Amniotic epithelial cell (primary cell): Measurements from ENCODE around the gene IGFBP1.
"Not testable (repeated sequence)": the region's sequence is repeated elsewhere in the genome, so short reads cannot be mapped to it uniquely, and the experiment has no call there.

Experiments
- DNase-seq: peaks from one replicate; pipeline ENCODE4 v3.0.0-alpha.2; 2010; ENCODE audit warnings: low read depth

IGFBP1 gene

DNA sequence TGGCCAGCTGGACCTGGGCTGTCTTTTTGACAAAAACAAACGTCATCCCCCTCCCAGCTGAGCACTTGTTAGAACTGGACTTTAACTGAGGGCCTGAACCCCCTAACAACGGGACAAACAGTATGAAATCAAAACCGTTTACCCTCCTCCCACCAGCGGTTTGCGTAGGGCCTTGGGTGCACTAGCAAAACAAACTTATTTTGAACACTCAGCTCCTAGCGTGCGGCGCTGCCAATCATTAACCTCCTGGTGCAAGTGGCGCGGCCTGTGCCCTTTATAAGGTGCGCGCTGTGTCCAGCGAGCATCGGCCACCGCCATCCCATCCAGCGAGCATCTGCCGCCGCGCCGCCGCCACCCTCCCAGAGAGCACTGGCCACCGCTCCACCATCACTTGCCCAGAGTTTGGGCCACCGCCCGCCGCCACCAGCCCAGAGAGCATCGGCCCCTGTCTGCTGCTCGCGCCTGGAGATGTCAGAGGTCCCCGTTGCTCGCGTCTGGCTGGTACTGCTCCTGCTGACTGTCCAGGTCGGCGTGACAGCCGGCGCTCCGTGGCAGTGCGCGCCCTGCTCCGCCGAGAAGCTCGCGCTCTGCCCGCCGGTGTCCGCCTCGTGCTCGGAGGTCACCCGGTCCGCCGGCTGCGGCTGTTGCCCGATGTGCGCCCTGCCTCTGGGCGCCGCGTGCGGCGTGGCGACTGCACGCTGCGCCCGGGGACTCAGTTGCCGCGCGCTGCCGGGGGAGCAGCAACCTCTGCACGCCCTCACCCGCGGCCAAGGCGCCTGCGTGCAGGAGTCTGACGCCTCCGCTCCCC, at the start of gene IGFBP1:
IGFBP1 (plus strand) TSS at position 304 of the 808 bp plus-strand sequence; CDS start at position 469, 165 bp downstream.
- DNase-seq, result peak; percentile 31

DNA sequence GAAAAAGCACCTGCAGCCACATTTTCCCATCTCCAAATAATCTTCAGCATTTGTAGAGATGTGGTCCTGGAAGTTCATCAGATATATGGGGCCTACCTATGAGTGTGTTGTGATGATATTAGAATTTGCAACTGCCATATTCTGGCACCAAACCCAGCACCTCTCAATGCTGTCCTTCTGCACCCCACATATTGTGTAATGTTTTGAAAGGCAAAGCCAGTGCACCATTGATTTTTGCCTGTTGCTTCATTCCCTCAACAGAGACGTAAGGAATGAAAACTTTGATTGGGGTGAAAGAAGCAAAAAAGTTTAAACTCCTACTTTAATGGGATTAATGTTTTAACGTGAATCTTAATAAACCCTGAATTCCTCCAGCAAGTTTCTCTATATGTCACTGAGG, 49.4 kb upstream of the IGFBP1 start:
- DNase-seq, result not testable (repeated sequence)

GRCh38 chr7:45841926-45842717, 46.2 kb upstream of the IGFBP1 start:
- DNase-seq, result not testable (repeated sequence)

- DNase-seq, result not testable (repeated sequence)
Observed at GRCh38 chr7:45846536-45846935, 41.8 kb upstream of the IGFBP1 start.

DNA sequence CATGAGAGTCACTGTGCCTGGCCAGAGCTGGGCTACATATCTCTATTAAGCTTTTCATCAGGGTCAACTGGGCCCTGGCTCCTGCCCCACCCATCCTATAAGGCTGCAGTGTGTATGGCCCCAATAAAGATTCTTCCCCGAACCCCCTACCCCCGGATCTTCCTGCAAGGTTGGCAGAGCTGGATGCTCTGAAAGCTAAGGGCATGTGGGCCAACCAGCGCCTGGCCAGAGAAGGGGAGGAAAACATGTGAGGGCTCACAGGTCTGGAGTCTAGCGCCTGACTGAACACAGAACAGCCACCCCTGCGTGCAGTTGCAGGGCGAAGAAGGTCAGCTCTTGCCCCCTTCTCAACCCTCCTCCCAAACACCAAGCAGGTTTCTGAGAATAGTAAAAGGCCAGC, 39.6 kb upstream of the IGFBP1 start:
- not testable (repeated sequence) for DNase-seq

- not testable (repeated sequence) for DNase-seq
Observed at GRCh38 chr7:45852984-45853383, 35.3 kb upstream of the IGFBP1 start.

GRCh38 chr7:45853491-45853890, 34.8 kb upstream of the IGFBP1 start:
- DNase-seq, result not testable (repeated sequence)

GRCh38 chr7:45855680-45856079, 32.6 kb upstream of the IGFBP1 start:
- not testable (repeated sequence) for DNase-seq

GRCh38 chr7:45856888-45857287, 31.4 kb upstream of the IGFBP1 start:
- DNase-seq, result not testable (repeated sequence)

GRCh38 chr7:45863715-45864114, 24.6 kb upstream of the IGFBP1 start:
- no peak for DNase-seq

GRCh38 chr7:45865594-45866410, 22.5 kb upstream of the IGFBP1 start:
- no peak for DNase-seq

- DNase-seq, result no peak
Observed at GRCh38 chr7:45867471-45867870, 20.8 kb upstream of the IGFBP1 start.

- DNase-seq, result peak; percentile 61
Observed at GRCh38 chr7:45869426-45869825, 18.9 kb upstream of the IGFBP1 start.

DNA sequence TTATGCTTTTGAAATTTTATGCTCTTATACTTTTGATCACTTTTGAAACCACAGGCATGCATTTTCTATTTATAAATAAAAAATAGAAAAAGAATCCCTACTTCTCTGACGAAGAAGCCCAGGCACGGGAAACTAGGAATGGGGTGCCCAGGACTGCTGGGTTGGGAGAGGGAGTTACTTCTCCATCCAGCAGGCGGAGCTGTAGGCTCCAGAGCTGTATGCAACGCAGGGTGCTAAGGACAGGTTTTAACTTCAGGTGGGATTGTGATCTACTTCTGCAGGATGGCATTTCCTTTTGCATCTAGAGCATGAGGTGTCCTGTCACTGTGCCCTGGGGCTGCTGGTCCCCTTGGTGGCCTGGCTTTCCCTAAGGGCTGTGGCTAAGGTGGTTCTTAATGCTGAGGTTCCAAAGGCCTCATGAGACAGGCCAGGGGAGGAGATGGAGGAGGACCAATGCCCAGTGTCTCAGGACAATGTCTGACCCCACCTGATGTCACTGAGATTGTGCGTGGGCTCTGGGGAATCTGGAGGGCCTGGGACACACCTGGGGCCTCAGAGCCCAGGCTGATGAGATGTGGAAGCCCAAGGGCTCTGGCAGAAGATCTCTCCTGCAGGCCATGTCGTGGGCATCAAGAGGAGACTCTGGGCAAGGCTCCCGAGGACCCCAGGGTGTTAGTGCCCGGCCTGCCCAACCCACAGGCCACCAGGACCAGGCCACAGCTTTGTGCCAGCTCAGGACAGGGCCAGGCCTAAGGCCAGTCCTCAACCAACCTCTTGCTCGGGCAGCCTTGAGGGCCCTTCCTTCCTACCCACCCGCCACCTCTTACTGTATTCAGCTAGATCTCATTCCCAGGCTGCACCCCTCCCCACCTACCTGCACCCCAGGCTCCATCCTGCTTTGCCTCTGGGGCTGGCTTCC, 15.9 kb upstream of the IGFBP1 start:
- no peak for DNase-seq

DNA sequence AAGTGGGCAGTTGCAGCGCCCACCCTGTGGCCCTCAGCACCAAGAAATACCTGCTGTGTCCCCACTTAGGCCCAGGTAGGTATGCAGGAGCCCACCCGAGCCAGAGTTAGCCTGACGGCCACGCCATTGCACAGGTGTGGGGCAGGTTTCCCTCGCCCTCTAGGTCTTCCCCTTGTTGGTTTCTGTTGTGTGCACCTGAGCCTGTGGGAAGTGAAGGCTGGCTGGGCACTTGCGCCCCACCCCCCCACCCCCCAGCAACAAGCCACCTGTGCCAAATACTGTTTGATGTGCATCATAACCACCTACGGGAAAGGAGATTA, 15.3 kb upstream of the IGFBP1 start, which contains the start of gene CCDC201:
CCDC201 (minus strand) TSS at position 48 of the 320 bp plus-strand sequence. CDS start 75 bp downstream, outside the sequence.
- no peak for DNase-seq

DNA sequence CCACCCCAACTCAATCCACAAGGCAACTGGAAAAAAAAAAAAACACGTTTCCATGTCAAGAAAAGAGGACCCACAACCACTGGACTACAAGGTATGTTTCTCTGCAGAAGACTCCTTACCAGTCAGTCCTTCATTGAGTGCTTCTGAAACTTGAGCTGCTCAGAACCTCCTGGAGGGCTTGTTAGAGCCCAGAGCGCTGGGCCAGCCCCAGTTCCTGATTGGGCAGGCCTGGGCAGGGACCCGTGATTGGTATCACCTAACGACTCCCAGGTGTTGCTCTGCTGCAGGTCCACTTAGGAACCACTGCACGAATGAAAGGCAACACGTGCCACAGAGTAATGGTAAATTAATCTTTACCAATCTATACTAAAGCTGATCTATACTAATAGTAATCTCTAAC, 14.9 kb upstream of the IGFBP1 start:
- DNase-seq, result no peak

GRCh38 chr7:45874408-45875131, 13.7 kb upstream of the IGFBP1 start:
- peak; percentile 94 for DNase-seq

GRCh38 chr7:45876519-45876918, 11.8 kb upstream of the IGFBP1 start:
- no peak for DNase-seq

DNA sequence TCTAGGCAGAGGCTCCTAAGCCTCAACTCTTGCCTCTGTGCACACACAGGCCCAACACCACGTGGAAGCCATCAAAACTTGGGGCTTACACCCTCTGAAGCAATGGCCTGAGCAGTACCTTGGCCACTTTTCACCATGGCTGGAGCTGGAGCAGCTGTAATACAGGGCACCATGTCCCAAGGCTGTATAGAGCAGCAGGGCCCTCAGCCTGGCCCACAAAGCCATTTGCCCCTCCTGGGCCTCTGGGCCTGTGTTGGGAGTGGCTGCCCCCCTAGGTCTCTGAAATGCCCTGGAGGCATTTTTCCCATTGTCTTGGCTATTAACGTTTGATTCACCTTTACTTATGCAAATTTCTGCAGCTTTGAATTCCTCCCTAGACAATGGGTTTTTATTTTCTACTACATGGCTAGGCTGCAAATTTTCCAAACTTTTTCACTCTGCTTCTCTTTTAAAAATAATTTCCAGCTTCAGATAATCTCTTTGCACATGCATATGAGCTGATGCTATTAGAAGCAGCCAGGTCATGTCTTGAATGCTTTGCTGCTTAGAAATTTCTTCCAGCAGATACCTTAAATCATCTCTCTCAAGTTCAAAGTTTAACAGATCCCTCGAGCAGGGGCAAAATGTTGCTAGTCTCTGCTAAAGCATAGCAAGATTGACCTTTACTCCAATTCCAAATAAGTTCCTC, 9.7 kb upstream of the IGFBP1 start:
- DNase-seq, result no peak

GRCh38 chr7:45880433-45880860, 7.8 kb upstream of the IGFBP1 start:
- DNase-seq, result no peak
